SU-DHL-6 (cell line): ENCODE results near the gene NFIC.
"Not testable (repeated sequence)": the region's sequence is repeated elsewhere in the genome, so short reads cannot be mapped to it uniquely, and the experiment has no call there.

Experiments used
- CTCF ChIP-seq: fragments of 200-600 bp; sonication (generic); IDR thresholded peaks from one replicate; pipeline ENCODE4 v1.5.1; 2017; ENCODE audit warnings: antibody characterized with exemption, mild to moderate bottlenecking, low read length, moderate library complexity; ENCODE audit not compliant: insufficient read depth, poor library complexity, severe bottlenecking
- EZH2phosphoT487 ChIP-seq: fragments of 200-600 bp; sonication (generic), shearing (Covaris generic); conservative IDR thresholded peaks from 2 replicates; pipeline ENCODE4 v1.6.1; 2018; ENCODE audit warnings: mild to moderate bottlenecking, antibody characterized with exemption, low read length, moderate library complexity, mixed read lengths

GRCh38 chr19:3399311-3399710 is 32.9 kb downstream of the NFIC start:
- not testable (repeated sequence) for TF ChIP-seq CTCF, EZH2phosphoT487
